HG03108 (cell line): ENCODE results near the gene DIP2C.

Source experiments
- ATAC-seq: cut with Tn5 transposase; IDR thresholded peaks from one replicate; pipeline ENCODE4 v1.9.1; 2021; ENCODE audit warnings: moderate library complexity; ENCODE audit not compliant: unreplicated experiment

DIP2C gene

GRCh38 chr10:630581-631073, 58.8 kb downstream of the DIP2C start:
- ATAC-seq = no peak

DNA sequence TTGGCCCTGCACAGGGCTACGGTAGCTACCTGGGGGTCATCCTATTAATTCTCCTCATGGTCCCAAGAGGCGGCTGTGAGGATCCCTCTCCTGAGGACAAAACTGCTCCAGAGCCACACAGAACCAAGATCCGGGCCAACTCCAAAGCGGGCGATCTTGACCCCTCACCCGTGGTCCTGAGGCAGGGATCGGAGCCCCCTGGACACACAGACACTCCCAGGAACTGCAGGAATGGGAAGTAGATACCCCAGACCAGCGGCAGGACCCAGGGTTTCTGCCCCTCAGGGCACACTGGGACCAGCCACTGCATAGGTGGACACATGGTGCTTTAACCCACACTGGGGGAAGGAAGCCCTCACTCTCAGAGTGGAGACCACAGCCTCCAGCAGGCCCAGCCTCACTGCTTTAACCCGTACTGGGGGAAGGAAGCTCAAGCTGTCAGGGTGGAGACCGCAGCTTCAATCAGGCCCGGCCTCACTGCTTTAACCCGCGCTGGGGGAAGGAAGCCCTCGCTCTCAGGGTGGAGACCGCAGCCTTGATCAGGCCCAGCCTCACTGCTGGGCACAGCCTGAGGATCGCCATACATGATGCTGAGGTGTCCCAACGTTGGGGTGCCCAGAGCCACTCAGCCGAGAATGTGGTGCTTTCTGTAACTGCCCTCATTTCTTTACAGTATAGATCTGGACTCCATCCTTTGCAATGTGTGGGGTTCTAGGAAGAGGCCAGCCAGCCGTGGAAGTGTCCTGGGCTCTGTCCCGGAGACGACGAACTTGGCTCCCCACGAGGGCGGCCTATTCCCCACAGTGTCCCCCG, 60.1 kb downstream of the DIP2C start:
- no peak for ATAC-seq

DNA sequence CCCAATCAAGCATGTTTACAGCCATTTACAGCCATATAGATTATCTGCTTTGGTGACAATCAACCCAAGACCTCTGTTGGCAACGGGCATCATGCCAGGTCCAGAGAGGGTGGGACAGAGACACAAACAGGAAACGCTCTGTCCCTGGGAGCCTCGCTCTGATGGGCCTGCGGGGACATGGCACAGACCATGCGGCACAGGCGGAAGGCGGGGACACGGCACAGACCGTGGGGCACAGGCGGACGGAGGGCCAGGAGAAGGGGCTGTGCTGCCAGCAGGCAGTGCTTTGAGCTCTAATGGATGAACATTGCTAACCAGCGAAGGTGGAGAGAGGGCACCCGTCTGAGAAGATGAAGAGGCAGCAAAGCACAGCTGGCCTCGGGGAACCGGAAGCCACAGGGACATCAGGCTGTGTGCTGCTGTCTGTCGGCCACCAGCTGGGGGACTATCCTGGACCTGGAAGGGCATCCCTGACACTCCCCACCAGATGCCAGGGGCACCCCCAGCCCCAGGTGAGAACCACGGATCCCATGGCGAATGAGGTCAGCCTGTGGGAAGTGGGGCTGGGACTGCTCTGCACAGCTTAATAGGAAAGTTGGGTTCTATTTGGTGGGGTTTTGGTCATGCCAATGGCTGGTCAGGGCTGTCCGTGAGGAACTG, 61.0 kb downstream of the DIP2C start:
- ATAC-seq = no peak

GRCh38 chr10:627032-627992, 62.2 kb downstream of the DIP2C start:
- no peak for ATAC-seq

GRCh38 chr10:625751-626711, 63.4 kb downstream of the DIP2C start:
- no peak for ATAC-seq

GRCh38 chr10:625333-625696, 64.2 kb downstream of the DIP2C start:
- no peak for ATAC-seq

GRCh38 chr10:624605-625332, 64.7 kb downstream of the DIP2C start:
- ATAC-seq = no peak

GRCh38 chr10:624312-624604, 65.2 kb downstream of the DIP2C start:
- ATAC-seq = no peak

DNA sequence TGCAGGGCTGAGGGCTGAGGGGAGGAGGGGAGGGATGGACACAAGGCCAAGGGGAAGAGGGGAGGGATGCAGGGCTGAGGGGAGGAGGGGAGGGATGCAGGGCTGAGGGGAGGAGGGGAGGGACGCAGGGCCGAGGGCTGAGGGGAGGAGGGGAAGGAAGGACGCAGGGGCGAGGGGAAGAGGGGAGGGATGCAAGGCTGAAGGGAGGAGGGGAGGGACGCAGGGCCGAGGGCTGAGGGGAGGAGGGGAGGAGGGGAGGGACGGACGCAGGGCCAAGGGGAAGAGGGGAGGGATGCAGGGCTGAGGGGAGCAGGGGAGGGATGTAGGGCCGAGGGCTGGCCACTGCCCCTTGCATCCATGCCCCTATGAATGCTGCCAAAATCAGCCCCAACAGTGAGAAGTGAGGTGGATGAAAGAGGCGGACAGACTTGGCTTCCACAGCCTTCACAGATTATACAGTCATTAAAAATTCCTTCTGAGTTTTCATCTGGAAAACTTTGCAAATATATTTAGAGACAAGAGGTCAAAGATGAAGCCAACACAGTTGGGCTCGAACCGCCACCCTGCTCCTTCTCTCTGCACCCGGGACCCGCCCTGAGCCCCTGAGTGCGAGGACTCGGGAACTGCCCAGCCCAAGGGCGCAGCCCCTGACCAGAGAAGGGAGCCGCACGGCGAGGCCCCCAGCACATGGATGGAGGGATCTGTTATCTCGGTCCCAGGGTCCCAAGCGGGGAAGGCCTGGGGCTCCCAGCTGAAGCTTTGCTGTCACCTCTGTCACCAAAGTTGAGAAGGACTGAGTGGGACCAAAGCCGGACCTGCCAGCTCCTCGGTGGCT, 65.8 kb downstream of the DIP2C start:
- ATAC-seq = no peak

GRCh38 chr10:623014-623413, 66.5 kb downstream of the DIP2C start:
- no peak for ATAC-seq

- ATAC-seq = no peak
Measured at GRCh38 chr10:621981-622740, 67.3 kb downstream of the DIP2C start.

DNA sequence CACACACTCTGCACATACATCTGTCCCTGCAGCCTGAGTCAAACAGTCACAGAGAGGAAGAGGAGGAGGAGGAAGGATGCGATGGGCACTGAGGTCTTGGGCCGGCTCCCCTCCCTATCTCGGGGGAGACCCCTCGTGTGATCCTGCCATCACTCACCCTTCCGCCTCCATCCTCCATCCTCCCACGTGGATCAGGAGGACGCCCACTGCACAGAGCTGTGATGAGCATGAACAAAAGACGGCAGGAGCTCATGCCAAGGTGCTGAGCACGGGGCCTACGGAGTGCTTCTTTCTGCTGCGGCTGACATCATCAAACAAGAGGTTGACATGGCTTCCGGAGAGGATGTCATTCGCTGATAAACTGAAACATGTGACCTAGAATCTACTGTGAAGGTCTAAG, 68.0 kb downstream of the DIP2C start:
- no peak for ATAC-seq

DNA sequence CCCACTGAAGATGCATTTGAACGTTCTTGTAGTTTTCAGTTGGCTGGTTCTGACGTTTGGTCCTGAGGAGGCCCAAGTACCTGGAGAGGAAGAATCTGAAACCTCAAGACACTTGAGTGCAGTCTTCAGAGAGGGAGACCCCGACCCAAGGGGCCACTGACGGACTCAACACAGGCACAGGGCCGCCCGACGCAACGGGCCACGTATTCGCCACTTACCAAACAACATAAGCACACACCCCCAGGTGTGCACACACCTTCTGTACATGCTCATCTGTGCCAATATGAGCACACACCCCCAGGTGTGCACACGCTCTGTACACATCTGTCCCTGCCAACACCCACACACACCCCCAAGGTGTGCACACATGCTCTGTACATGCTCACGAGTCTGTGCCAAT, 68.5 kb downstream of the DIP2C start:
- no peak for ATAC-seq

- no peak for ATAC-seq
Measured at GRCh38 chr10:620417-620816, 69.1 kb downstream of the DIP2C start.

GRCh38 chr10:619710-620109, 69.8 kb downstream of the DIP2C start:
- ATAC-seq = no peak

DNA sequence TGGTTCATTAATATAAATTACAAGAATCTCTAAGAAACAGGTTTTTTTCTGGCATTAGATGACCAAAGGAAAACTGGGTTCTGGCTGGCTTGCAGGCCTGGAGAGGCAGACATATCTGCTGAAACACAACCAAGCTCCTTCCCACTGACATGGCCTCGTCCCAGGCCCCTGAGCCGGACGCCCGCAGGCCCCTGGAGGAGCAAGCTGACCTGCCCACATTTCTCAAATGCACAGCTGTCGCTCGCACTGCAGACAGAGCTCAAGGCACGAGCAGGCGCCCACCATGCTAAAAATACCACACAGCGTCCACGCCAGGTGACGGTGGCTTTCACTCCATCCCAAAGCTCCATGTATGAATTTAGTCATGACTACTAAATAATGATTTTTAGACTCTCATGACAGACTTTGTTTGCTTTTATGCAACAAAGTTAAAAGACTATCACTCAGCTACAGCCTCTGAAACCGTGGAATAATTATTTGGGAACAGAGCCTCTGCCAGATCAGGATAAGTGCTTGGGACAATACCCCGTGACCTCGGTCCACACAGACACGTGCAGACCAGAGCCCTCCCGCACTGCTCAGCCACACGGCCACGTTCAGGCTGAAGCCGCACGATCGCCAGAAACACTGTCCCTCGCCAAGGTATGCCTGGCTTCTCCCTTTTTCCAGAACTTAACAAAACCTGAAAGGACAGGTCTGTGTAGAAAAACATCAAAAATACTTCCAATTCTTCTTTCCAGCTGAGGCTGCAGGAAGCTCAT, 71.1 kb downstream of the DIP2C start:
- no peak for ATAC-seq

GRCh38 chr10:617471-617870, 72.0 kb downstream of the DIP2C start:
- no peak for ATAC-seq
